MV-4-11 (cell line): ENCODE measurements around the gene PRR7.
A peak's percentile ranks its signal among the peaks of the same experiment; 100 is the strongest.

Experiments used
- DNase-seq: peaks from one replicate; lab custom pipeline; 2025; lab: John Stamatoyannopoulos, UW

PRR7 gene

DNA sequence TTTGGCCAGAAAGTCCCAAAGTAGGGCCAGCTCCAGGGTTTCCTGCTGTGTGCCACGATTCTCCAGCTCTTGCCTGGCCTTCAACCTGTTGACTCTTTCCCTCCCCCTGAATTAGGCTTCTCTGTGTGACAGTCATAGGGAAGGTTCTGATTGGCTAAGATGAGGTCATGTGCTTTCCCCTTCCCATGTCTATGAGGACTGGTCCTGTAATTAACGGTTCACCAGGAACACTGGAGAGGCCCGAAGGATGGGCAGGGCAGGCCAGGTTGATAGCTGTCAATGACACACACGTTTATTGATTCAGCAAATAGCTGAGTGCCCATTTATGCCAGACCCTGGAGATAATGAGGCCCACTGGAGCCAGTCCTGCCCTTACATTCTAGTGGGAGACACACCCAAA lies 9.0 kb upstream of the PRR7 start:
- DNase-seq: no peak

DNA sequence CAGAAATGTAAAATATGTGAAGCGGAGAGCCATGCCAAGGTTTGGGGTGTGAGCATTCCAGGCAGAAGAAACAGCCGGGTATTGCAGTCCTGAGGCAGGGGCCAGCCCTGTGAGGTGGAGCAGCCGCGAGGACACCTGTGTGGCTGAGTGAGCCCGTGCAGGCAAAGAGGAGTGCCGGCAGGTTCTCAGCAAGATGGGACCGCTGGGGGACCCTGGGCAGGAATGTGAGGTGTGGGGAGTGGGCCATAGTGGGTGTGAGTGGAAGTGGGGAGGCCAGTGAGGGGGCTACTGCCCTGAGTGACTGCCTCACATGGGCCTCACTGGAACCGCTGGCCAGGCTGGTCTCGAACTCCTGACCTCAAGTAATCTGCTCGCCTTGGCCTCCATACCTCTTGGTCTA lies 8.1 kb upstream of the PRR7 start:
- no peak for DNase-seq

DNA sequence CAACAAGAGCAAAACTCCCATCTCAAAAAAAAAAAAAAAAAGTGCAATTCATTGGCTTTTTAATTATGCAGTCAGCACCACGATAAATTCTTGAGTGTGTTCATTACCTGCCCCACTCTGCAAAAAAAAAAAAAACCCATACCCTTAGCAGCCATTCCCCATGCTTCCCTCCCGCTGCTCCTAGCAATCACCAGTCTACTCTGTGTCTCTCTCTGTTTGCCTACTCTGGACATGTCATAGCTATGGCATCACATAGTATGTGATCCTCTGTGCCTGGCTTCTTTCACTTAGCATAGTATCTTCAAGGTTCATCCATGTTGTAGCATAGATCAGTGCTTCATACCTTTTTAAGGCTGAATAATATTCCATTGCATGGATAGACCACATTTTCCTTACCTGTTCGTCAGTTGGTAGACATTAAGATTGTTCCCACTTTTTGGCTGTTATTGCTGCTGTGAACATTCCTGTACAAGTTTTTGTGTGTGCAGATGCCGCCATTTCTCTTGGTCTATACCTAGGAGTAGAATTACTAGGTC lies 7.0 kb upstream of the PRR7 start:
- DNase-seq: no peak

DNA sequence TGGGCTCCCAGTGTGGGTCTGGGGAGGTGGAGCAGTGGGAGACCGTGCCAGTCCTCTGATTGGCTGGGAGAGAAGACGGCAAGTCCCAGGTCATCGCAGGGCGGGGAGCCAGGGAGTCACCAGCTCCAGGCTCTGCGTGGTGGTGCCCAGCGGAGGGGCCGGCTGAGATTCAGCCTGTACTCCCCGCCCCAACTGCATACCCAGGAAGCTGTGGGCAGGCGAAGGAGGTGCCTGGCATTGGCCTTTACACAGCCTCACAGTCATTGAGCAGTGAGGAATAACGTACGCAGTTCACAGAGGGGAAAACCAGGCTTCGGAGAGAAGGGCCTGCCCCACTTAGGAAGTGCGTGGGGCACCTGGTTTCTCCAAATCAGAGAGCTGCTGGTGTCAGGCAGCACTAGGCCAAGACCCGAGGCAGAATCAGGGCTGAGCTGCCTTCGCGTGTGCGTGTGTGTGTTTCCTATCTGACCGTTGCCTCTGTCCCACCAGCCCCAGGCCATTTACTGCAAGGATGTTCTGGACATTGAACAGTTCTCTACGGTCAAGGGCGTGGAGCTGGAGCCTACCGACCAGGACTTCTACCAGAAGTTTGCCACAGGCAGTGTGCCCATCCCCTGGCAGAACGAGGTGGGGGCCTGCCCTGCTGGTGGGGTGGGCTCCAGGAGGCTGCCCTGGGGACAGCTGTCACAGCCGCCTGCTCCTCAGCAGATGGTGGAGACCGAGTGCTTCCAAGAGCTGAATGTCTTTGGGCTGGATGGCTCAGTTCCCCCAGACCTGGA lies 6.2 kb upstream of the PRR7 start:
- DNase-seq: no peak

DNA sequence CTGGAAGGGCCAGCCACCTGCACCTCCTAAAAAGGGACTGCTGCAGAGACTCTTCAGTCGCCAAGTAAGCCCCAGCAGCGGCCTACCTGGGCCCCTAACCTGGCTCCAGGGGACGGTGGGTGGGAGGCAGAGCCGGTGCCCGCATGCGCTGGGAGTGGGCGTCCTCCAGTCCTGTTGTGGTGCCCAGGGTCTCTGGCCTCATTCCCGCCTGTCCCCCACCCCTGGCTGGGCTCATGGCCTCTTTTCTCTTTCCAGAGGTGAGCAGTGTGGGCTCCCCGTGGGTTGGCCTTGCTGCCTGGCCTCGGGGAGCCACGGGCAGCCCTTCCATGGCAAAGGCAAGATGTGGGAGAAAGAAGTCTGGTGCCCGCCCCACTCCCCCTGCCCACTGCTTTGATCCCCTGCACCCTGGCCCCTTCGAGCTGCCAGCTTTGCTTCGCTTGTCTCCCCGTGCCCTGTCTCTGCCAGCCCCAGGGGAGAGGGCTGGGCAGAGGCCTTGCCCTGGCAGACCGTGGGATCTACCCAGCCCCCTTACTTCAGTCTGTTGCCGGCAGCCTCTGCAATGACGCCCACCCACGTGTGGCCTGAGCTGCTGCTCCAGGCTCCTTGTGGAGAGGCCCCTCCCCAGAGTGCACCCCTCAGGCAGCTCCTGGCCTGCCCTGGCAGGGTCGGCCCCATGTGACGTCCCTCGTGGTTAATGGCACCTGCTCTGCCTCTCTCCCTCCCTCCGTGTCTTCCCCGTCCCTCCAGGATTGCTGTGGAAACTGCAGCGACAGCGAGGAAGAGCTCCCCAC lies 5.4 kb upstream of the PRR7 start:
- no peak for DNase-seq

DNA sequence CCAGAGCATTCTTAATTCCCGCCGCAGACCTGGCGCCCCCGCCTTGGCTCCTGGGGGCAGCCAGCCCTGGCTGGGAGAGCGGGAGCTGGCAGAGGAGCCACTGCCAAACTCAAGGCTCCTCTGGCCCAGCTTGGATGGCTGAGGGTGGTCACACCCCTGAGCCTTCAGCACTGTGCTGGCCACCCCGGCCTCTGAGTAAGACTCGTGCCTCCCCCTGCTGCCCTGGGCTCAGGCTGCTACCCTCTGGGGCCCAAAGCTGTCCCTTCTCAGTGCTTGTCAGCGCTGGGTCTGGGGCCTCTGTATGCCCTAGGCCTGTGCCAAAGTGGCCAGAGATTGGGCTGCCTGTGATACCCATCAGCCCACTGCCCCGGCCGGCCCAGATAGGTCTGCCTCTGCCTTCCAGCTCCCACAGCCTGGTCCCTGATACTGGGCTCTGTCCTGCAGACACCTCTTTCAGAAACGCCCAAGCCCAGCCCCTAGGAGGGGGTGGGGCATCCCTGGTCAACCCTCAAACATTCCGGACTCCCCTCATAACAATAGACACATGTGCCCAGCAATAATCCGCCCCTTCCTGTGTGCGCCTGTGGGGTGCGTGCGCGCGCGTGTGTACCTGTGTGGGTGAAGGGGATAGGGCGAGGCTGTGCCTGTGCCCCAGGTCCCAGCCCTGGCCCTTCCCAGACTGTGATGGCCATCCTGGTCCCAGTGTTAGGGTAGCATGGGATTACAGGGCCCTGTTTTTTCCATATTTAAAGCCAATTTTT lies 4.4 kb upstream of the PRR7 start:
- no peak for DNase-seq

DNA sequence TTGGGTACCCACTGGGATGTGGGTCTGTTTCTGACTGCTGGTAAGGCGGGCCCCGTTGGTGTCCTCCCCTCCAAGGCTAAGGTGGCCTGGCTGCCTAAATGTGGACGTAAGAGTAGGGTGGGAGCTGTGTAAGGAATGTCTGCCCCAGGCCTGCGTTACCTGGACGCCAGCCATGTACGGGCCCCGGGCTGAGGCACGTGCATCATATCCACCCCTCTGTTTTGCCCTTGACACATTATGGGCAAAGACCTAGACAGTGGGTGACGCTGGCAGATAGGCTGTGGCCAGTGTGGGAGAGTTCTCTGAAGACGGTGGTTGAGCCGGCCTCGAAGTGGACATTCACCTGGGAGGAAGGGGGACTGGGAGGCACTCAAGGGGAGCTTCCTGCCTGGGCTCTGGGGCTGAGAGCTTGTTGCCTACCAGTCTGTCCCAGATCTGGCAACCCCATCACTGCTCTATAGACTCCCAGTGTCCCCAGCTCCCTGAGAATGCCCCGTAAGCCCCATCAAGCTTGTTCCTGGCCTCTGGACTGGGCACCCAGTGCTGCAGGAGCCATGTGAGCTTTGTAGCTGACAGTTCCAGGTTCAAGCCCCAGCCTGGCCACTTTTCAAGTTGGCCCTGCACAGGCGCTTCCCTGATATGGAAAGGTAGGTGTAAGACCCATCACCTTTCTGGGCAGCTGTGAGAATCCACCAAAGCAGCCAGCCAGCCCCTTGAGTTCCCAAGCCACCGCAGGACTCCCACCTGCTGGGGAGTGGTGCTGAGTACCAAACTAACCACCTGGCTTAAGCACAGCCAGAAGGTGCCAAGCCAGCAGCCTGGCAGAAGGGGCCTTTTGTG lies 3.2 kb upstream of the PRR7 start:
- DNase-seq: no peak

DNA sequence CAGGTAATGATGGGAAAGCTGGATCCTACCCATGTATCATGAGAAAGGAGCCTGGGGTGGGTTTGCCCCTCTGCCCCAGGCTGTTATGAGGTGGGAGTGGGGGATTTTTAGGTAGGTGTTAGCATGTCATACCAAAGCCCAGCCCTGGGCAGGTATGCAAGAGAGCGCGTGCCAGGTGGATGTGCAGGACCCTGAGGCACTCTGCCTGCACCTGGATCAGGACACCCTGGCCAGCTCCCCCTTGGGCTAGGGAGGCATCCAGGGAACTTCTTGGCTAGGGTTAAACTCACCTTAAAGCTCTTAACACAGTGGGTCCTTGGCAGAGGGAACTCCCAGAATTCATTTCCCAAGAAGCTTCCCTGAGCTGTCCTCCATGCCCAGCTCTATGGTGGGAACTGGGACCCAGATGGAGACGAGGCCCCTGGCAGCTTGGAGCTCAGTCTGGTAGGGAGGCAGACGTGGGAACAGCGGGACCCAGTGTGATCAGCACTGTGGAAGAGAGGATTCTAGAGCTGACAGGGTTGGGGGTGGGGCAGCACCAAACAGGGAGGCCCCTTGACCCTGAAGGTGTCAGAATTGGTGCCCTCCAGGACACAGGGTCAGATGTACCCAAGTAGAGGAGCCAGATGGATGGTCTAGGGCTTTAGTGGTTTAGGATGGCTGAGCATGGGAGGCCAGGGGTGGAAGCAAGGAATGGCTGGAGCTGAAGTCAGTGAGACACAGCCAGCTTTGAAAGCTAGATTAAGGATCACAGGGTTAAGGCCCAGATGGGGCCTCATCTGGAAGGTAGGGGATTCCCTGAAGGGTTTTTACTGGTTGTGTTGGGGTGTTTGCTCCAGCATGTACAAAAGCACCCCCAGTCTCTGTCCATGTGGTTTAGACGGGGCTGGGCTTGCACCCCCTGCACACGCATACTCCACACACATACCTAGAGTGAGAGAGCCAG lies 2.2 kb upstream of the PRR7 start:
- DNase-seq: no peak

DNA sequence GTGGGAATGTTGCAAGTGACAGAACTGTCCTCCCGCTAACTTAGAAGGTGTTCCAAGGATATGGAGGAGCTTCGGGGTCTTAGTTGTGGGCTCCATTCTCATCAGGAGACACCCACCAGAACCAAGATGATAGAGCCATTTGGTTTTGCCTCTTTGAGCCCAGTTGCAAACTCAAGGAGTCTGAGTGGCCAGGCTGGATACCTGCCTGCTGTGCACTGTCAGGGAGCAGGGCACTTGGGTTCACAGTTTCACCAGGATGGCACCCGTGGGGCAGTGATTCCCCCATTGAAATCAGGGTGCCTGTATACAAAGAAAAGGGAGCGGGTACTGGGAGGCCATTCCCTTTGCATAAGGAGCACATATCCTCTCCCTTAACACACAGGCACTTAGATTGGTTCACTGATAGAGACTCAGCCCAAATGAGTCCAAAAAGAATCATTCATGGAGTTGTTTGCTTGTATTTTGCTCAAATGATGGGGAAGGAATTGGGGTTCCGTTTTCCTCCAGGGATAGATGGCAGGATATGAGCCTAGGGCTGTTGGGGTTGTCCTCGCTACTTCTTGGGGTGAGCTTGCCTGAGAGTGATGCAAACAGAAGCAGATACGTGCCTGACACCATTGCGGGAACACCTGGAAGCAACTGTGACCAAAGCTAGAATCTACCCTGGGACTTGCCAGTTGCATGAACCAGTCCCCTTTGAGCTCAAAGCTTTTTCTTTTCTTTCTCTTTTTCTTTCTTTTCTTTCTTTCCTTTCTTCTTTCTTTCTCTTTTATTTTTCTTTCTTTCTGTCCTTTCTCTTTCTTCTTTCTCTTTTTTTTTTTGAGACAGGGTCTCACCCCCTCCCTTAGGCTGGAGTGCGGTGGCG lies 1.3 kb upstream of the PRR7 start:
- DNase-seq: peak; percentile 25

DNA sequence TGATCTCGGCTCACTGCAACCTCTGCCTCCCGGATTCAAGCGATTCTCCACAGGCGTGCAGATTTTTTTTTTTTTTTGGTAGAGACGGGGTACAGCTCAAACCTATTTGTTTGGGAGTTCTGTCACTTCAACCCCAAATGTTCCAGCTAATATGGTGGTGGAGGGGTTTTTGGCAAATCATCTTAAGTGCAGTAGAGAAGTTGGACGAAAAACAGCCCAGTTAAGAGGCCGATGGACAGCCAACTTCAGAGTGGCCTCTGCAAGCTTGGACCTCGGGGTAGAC lies 756 bp upstream of the PRR7 start:
- no peak for DNase-seq

DNA sequence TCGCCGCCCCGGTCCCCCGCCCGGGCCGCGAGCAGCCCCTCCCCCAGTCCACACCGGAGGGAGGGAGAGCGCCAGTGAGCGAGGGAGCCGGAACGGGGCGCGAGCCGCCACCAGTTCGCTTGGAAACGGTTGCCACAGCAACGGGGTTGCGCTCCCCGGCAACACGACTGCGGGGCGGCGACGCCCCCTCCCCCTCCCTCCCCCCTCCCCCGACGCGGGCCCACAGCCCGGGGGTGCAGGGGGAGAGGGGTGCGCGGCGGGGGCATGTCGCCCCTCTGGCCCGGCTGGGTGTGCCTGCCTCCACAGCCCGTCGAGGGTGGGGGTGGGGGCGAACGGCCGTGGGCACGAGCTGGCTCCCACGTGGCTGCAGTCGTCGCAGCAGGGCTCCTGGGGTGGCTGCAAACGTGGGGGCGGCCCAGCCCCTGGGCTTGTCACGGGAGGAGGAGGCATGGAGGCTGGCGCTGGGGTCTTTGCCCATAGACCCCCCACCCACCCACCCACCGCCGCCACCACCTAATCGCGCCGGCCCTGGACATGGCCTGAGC lies 524 bp downstream of the PRR7 start:
- DNase-seq: no peak

DNA sequence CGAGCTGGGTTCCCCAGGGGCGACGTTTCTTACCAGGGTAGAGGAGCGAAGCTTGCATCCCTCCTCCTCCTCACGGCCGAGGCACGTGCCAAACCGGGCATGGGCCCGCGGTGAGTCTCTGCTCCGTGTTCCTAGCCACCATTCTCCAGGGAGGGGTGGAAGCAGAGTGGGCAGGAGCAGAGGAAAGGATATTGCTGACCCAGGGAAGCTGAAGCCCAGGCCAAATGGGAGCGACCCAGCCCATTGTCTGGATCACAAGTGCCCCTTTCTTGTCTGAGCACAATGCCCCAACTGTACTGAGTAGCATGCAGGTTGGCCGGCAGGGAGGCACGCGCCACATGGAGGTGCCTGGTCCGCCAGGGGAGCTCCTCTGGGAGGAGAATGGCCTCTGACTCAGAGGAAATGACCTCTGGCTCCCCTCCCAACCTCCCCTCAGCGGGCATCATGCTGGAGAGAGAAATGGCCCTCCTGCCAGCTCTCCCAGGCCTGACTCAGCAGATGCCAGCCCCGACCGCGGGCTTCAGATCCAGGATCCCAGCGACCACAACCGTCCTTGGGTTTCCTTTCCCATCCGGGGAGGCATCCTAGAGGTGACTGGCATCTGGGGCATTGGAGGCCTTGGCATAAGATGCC lies 1.1 kb downstream of the PRR7 start:
- no peak for DNase-seq

DNA sequence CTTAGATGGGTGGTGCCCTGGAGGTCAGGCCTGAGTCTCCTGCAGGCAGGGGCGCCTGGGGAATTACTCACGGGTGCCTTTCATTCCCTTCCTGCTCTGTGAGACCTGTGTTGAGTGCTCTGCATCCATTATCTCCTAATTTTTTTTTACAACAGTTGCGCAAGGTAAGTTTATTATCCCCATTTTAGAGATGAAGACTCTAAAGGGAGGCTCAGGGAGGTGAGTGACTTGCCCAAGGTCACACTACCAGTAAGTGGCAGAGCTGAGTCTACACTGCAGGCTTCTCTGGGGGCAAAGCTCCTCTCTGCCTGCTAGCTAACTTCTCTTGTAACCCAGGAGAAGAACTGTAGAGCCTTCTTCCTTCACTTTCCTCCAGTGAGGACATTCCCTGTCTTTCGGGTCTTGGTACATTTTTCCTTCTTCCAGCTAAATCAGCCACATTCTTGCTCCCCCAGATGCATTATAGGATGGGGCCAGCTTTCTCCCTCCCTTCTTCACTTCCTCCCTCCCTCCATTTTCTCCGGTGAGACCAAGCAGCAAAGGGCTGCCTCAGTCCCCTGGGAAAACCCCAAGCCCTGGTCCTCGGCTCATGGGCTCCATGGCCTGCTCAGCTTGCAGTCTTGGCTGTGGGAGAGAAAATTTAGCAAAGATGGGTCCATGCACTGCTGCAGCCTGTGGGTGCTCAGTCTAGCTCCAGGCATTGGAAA lies 1.8 kb downstream of the PRR7 start:
- DNase-seq: no peak

DNA sequence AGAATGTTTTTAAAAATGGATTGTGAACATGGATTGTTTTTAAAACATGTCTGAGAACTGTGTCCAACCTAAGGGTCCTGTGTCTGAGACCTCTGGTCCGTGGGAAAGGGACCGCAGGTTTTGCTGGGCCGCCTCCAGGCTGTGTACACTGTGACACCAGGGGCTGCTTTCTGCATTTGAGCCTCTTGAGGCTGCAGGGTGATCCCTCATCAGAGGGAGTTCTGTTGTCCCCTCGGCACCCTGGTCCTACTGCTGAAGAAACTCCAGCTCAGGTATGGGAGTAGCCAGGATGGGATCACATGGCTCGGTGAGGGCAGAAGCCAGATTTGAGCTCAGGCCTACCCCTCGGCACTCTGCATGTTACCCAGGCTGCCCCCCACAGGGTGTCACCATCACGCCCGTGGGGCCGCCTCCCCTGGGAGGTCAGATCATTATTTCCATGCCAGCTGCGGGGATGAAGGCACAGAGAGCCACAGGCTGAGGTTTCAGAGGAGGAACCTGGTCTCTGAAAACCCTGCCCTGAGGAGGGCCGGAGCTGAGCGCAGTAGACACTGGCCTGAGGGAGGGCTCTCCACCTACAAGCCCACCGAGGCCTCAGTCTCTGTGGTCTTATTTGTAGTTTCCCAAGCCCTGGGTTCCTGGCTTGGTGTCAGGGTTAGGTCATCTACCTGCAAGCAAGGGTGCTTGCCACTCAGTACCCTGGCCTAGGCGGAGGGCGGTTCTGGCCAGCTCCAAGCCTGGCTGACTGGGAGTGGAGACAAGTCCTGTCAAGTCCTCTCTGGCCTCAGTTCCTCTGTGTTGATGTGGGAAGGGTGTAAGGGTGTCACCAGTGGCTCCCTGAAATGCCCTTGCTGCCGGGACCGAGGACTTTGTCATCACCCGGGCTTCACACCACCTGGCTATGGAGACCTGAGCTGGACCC lies 2.8 kb downstream of the PRR7 start:
- DNase-seq: no peak

DNA sequence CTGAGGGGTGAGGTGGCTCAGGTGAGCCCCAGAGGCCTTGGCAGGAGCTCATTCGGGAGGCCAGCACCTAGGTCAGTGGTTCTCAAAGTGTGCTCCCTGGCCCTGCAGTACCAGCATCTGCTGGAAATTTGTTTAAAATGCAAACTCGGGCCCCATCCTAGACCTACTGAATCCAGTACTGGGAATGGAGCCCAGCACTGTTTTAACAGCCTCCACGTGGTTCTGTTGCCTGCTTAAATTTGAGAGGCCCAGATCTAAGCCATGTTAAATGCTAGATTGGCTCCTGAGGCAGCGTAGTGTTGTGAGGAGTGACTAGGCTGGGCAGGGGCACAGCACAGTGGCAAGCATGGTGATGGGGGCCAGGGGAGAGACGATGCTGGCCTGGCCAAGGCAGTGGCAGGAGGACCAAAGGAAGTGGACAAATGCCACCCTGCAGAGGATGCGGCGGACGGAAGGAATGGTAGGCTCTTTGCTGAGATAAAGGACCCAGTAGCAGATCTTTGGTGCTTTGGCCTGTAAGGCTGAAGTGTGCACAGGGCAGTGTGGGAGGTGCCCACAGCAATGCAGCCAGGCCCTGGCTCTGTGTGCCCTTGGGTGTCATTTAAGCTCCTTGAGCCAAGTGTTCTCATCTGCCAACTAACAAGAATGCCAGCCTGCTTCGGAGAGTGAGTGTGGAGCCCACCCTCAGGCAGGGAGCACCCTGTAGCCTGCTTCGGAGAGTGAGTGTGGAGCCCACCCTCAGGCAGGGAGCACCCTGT lies 4.2 kb downstream of the PRR7 start:
- DNase-seq: no peak
